Liver (tissue), 3 donors: ENCODE data around the gene CELF2.

ENCODE experiments used
- HNF4A ChIP-seq, 2 donors: conservative IDR thresholded peaks; 2 replicates each; pipeline ENCODE4 v1.6.1; 2016; ENCODE audit warnings: antibody characterized with exemption in 2 of 2, mild to moderate bottlenecking in 2 of 2
- TF ChIP-seq, protein P1 (sequence below): fragments of 150-350 bp; IDR thresholded peaks from 2 replicates; pipeline ENCODE4 v1.5.1; 2017; ENCODE audit warnings: improper control_type of control experiment, low read depth, low read length; ENCODE audit not compliant: missing input control
- donor health status: healthy.
- donor health status: healthy.

DNA sequence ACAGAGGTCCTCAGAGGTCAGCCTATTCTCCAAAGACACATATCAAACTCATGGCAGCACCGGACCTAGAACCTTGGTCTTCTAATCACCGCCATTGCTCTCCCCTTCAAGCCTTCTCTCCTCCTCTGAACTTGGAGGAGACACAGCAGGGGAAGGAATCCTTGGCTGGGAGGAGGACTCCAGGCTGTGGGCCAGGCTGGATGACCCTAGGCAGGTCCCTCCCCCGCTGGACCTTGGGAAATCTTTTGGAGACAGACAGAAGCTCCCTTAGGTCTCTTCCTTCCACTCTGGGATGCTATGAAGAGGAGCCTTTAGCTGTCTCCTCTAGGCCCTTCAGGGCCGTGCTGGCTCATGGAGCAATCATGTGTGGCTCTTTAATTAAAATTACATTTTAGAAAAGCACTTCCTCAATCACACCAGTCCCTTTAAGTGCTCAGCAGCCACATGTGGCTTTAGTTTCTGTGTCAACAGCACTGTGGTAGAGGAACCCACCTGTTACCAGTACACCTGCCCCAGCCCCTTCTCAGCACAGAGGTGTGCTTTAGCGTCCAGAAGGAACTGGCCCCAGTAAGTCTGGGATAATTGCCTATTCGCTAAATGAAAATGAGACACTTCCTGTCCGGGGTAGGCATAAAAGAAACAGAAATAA, 238.2 kb downstream of the CELF2 start:
- TF ChIP-seq, protein P1, sequence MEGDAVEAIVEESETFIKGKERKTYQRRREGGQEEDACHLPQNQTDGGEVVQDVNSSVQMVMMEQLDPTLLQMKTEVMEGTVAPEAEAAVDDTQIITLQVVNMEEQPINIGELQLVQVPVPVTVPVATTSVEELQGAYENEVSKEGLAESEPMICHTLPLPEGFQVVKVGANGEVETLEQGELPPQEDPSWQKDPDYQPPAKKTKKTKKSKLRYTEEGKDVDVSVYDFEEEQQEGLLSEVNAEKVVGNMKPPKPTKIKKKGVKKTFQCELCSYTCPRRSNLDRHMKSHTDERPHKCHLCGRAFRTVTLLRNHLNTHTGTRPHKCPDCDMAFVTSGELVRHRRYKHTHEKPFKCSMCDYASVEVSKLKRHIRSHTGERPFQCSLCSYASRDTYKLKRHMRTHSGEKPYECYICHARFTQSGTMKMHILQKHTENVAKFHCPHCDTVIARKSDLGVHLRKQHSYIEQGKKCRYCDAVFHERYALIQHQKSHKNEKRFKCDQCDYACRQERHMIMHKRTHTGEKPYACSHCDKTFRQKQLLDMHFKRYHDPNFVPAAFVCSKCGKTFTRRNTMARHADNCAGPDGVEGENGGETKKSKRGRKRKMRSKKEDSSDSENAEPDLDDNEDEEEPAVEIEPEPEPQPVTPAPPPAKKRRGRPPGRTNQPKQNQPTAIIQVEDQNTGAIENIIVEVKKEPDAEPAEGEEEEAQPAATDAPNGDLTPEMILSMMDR: no peak
- TF ChIP-seq HNF4A (conservative IDR thresholded peaks at IDR 0.05): no peak
